Measurements from ENCODE around the gene SENP6.
"Not testable (repeated sequence)": the region's sequence is repeated elsewhere in the genome, so short reads cannot be mapped to it uniquely, and the experiment has no call there.

SENP6 gene

GRCh38 chr6:75689576-75689975, 87.9 kb downstream of the SENP6 start:
- no peak for DNase-seq (ENCODE audit: low read depth in 2 of 2)
- no peak overlapping the region for H3K4me3 ChIP-seq (replicated peaks in 1 of 2; ENCODE audit: low read depth in 2 of 2, low read length in 2 of 2)
- no peak for TF ChIP-seq CTCF (IDR thresholded peaks at IDR 0.05; ENCODE audit: low read depth, low read length)

- DNase-seq (ENCODE audit: low read depth in 2 of 2) = peak; percentile 24 to 60
- no peak overlapping the region for H3K4me3 ChIP-seq (replicated peaks in 1 of 2; ENCODE audit: low read depth in 2 of 2, low read length in 2 of 2)
- TF ChIP-seq CTCF (IDR thresholded peaks at IDR 0.05; ENCODE audit: low read depth, low read length) = no peak
Observed at GRCh38 chr6:75691012-75691411, 89.3 kb downstream of the SENP6 start.

DNA sequence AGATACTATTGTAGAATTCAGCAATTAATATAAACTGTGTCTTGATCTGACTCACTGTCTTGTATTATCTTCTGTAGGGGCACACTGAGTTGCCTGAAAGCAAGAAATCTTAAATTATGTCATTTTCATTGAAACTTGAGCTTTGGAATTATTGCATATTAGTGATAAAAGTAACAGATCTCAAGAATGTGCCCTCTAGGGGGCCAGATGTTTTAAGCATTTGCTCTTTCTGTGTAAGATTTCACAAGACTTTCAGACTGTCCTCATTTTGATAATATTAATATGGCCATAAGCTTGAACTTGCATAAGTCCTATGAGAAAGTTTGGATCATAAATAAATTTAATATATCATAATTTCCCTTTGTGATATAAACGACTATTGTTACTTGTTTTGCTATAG, 91.9 kb downstream of the SENP6 start:
- TF ChIP-seq CTCF (IDR thresholded peaks at IDR 0.05; ENCODE audit: low read depth, low read length) = no peak
- peak; percentile 48 to 64 for DNase-seq (ENCODE audit: low read depth in 2 of 2)
- no peak overlapping the region for H3K4me3 ChIP-seq (replicated peaks in 1 of 2; ENCODE audit: low read depth in 2 of 2, low read length in 2 of 2)

DNA sequence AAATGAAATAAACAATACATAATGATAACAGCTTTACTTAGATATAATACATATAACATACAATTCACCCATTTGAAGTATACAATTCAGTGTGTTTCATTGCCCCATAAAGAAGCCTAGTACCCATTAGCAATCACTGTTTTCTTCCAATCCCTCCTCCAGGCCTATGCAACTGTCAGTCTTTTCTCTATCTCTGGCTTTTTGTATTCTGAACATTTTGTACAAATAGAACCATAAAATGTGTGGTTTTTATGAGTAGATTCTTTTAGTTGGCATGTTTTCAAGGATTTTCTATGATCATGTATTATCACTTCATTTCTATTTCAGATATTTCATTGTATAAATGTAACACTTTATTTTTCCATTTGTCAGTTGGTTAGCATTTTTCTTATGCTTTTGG, 92.7 kb downstream of the SENP6 start:
- no peak for DNase-seq (ENCODE audit: low read depth in 2 of 2)
- no peak for TF ChIP-seq CTCF (IDR thresholded peaks at IDR 0.05; ENCODE audit: low read depth, low read length)
- no peak overlapping the region for H3K4me3 ChIP-seq (replicated peaks in 1 of 2; ENCODE audit: low read depth in 2 of 2, low read length in 2 of 2)

DNA sequence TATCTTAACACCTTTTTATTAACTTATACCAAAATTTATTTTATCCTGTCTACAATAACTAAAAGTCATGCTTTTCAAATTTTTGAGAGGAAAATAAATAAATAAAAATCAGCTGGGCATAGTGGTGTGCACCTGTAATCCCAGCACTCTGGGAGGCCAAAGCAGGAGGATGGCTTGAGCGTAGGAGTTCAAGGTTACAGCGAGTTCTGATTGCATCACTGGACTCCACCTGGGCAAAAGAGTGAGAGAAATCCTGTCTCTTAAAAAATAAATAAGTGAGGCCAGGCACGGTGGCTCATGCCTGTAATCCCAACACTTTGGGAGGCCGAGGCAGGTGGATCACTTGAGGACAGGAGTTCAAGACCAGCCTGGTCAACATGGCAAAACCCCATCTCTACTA, 106.7 kb downstream of the SENP6 start:
- DNase-seq (ENCODE audit: low read depth in 2 of 2); H3K4me3 ChIP-seq (replicated peaks in 1 of 2; ENCODE audit: low read depth in 2 of 2, low read length in 2 of 2): not testable (repeated sequence)

- no peak for TF ChIP-seq CTCF (IDR thresholded peaks at IDR 0.05; ENCODE audit: low read depth, low read length)
- no peak overlapping the region for H3K4me3 ChIP-seq (replicated peaks in 1 of 2; ENCODE audit: low read depth in 2 of 2, low read length in 2 of 2)
- no peak for DNase-seq (ENCODE audit: low read depth in 2 of 2)
Observed at GRCh38 chr6:75711173-75711572, 109.5 kb downstream of the SENP6 start.

- no peak for TF ChIP-seq CTCF (IDR thresholded peaks at IDR 0.05; ENCODE audit: low read depth, low read length)
- no peak for DNase-seq (ENCODE audit: low read depth in 2 of 2)
- no peak overlapping the region for H3K4me3 ChIP-seq (replicated peaks in 1 of 2; ENCODE audit: low read depth in 2 of 2, low read length in 2 of 2)
Observed at GRCh38 chr6:75719133-75719532, 117.5 kb downstream of the SENP6 start.
